NCI-H2227 (cell line): Measurements from ENCODE around the gene RNF167.

ENCODE experiments used
- DNase-seq: peaks from one replicate; lab custom pipeline; 2025; ENCODE audit not compliant: unreplicated experiment; lab: John Stamatoyannopoulos, UW

Gene RNF167

GRCh38 chr17:4939796-4940554, at the start of gene RNF167, which contains the start of gene SLC25A11:
TSS of gene RNF167 (plus strand) at chr17:4940268. CDS start at chr17:4940910, 642 bp downstream.
TSS of gene SLC25A11 (minus strand) at chr17:4940046. CDS start at chr17:4939910, 136 bp downstream.
- DNase-seq, result peak; percentile 96

DNA sequence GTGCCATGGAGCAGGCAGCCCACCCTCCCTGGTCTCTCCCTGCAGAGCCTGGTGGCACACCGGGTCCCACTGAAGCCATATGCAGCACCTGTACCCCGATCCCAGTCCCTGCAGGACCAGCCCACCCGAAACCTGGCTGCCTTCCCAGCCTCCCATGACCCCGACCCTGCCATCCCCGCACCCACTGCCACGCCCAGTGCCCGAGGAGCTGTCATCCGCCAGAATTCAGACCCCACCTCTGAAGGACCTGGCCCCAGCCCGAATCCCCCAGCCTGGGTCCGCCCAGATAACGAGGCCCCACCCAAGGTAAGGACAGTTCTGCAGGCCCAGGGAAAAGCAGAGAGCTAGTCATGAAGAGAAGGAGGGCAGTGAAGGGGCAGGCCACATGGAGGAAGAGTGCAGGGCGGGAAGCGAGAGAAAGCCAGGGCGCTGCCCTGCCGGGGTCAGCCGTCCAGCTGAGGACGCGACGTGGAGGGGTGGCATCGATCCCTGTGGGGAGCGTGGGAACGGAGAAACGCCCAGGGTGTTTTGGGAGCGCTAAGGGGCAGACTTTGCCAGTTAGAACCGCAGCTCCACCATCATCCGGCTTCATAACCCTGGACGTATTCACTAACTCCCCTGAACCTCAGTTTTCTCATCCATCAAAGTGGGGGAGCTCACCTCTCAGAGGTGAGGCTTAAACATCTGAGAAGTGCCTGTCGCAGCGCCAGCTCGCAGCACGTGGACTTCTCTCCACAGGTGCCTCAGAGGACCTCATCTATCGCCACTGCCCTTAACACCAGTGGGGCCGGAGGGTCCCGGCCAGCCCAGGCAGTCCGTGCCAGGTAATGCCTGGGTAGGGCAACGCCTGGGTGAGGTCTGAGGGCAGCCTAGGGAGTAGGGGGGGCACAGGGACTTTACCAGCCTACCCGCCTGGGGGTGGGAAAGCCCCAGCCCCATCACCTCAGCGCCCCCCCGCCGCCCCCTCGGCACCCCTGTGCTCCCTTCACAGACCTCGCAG, 48.4 kb upstream of the RNF167 start:
- no peak for DNase-seq

GRCh38 chr17:4892499-4893221, 47.4 kb upstream of the RNF167 start:
- DNase-seq, result no peak

DNA sequence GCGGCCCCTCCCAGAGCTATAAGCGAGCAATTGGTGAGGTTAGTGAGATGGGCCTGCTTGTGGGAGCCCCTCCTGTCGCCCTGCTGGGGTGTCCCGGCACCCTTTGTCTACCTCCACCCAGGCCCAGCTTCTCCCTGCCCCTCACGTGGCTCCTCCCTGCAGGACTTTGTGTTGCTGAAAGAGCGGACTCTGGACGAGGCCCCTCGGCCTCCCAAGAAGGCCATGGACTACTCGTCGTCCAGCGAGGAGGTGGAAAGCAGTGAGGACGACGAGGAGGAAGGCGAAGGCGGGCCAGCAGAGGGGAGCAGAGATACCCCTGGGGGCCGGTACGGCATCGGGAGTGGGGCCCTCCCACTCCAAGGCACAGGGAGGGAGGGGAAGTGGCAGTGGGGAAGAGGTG, 46.8 kb upstream of the RNF167 start:
- DNase-seq, result no peak

- DNase-seq, result no peak
Measured at GRCh38 chr17:4893721-4894560, 46.1 kb upstream of the RNF167 start.

DNA sequence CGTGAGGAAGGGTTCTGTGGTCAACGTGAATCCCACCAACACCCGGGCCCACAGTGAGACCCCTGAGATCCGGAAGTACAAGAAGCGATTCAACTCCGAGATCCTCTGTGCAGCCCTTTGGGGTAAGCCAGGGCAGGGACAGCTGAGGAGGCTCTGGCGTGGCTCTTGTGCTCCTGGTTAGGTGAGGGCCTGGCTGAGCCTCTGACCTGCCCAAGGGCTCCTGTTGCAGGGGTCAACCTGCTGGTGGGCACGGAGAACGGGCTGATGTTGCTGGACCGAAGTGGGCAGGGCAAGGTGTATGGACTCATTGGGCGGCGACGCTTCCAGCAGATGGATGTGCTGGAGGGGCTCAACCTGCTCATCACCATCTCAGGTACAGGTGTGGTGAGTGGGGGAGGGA, 44.9 kb upstream of the RNF167 start:
- no peak for DNase-seq

DNA sequence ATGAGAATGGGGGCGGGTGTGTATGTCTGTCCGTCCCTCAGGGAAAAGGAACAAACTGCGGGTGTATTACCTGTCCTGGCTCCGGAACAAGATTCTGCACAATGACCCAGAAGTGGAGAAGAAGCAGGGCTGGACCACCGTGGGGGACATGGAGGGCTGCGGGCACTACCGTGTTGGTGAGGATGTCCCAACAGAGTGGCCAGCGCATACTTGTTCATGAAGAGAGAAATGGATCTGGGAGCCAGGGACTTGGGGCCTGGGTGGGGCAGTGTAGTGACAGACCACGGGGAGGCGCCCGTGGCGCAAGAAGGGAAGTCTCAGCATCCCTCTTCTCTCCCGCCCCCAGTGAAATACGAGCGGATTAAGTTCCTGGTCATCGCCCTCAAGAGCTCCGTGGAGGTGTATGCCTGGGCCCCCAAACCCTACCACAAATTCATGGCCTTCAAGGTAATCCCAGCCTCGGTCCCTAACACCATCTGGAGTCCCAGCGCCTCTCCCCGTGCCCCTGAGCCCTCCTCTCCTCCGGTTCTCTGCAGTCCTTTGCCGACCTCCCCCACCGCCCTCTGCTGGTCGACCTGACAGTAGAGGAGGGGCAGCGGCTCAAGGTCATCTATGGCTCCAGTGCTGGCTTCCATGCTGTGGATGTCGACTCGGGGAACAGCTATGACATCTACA, 44.3 kb upstream of the RNF167 start:
- DNase-seq, result no peak

- no peak for DNase-seq
Measured at GRCh38 chr17:4896332-4897197, 43.5 kb upstream of the RNF167 start.

DNA sequence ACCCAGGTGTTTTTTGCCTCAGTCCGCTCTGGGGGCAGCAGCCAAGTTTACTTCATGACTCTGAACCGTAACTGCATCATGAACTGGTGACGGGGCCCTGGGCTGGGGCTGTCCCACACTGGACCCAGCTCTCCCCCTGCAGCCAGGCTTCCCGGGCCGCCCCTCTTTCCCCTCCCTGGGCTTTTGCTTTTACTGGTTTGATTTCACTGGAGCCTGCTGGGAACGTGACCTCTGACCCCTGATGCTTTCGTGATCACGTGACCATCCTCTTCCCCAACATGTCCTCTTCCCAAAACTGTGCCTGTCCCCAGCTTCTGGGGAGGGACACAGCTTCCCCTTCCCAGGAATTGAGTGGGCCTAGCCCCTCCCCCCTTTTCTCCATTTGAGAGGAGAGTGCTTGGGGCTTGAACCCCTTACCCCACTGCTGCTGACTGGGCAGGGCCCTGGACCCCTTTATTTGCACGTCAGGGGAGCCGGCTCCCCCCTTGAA, 42.8 kb upstream of the RNF167 start:
- no peak for DNase-seq

- DNase-seq, result no peak
Measured at GRCh38 chr17:4897785-4898184, 42.3 kb upstream of the RNF167 start.

- no peak for DNase-seq
Measured at GRCh38 chr17:4898351-4898750, 41.7 kb upstream of the RNF167 start.

GRCh38 chr17:4898927-4899326, 41.1 kb upstream of the RNF167 start:
- DNase-seq, result no peak

GRCh38 chr17:4899341-4900230, 40.5 kb upstream of the RNF167 start, which contains the start of gene C17orf107:
TSS of gene C17orf107 (plus strand) at chr17:4899536. CDS start at chr17:4899763, 227 bp downstream.
- DNase-seq, result no peak

DNA sequence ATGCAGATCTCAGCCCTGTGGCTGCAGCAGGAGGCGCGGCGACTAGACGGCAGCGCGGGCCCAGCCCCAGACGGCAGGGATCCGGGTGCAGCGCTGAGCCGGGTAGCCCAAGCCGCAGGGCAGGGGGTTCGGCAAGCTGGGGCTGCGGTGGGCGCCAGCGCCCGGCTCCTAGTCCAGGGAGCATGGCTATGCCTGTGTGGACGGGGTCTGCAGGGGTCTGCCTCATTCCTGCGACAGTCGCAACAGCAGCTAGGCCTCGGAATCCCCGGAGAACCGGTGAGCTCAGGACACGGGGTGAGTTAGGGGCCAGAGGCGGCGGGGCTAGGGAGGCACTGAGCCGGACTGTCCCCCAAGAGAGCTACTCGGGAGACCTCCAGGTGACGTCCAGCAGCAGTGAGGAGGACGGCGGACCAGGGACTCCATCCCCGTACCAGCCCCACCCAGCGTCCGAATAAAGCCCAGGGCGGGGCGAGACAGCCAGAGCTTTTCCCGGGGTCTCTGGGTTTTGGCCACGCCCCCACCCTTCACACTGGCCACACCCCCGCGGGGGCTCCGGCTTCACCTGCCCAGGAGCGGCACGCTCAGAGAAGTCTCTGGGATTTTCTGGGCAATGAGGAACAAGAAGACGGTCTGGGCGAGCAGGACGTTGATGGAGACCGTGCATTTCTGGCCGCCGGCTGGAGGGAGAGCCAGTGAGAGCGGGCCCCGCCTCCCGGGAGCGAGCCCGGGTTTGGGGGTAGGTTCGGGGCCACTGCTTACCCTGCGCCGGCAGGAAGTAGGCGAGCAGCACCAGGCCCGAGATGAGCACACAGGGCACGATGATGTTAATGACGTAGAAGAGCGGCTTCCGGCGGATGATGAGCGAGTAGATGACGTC, 39.6 kb upstream of the RNF167 start:
- no peak for DNase-seq

DNA sequence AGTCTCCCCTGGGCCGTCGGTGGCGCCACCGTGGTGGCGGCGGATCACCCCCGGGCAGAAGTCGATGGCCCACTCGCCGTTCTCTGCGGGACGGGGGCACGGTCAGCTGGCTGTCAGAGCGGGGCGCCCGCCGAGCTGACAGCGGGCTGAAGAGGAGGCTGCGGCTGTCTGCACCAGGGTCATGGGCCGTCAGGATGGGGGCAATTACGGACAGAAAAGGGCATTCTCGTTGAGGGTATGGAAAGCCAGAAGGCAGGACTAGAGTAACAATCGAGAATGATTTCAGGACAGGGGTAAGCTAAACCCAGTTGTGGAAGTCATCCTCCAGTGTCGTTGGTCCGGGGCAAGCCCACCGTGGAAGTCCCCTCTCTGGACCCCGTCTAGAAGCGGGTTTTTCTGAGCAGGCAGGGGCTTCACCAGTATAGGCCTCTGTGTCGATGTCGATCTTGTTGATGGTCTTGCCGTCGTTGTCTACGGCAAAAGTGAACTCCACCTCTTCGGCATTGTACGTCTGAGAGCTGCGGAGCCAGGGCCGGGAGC, 38.9 kb upstream of the RNF167 start:
- DNase-seq, result no peak

DNA sequence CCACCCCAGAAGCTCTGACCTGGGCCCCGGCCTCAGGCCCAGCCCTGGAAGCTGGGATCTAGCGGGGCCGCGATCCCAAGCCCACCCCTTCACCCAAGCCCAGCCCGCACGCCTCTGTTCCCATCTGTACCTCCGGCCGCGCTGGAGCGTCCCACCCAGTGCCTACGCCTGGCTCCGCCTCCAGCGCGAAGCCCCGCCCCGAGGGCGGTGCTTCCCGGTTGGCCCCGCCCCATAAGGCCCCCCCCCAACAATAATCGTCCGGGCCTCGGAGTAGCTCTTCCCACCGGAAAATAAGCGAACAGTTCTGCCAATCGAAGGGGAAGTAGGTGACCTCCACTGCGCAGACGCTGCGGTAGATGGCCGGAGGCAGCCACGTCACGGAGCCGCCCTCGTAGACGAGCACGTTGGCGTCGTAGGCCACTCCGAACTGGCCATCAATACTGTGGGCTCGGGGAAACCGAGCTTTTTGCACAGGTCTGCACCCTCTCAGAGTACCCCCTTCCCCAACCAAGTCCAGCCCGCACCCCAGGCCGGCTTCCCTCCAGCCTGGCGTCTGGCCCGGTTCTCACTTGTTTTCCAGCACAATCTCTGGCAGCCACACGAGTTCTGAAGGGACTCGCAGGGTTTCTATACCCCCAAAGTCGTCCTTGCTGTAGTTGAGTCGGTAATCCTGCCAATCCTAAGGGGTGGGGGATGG, 38.3 kb upstream of the RNF167 start:
- no peak for DNase-seq
